LHCN-M2 (cell line): ENCODE data around the gene HMGB2. TPM values are rescaled to one million over a fixed set of nuclear protein-coding genes. Genes with fewer than 3 reads are reported as not detected.
A peak's percentile ranks its signal among the peaks of the same experiment; 100 is the strongest.

ENCODE experiments used
- DNase-seq: peaks from one replicate; pipeline ENCODE4 v3.0.0-alpha.2; 2012; ENCODE audit warnings: low read depth
- total RNA-seq: library from RNA; depleted of rRNA; stranded (reverse); fragments of >200 nt; gene quantifications from 2 replicates; pipeline ENCODE4 v1.2.3, GENCODE V29; 2014

Gene HMGB2
- total RNA-seq, 1 experiment from 2014 or later: 213 TPM

GRCh38 chr4:173334891-173335752 is 964 bp upstream of the HMGB2 start:
- peak; percentile 94 for DNase-seq

- DNase-seq: peak; percentile 37
Measured at GRCh38 chr4:173333658-173334084, 487 bp downstream of the HMGB2 start.

- no peak for DNase-seq
Measured at GRCh38 chr4:173332963-173333657, 1.0 kb downstream of the HMGB2 start.

- peak; percentile 41 for DNase-seq
Measured at GRCh38 chr4:173332021-173332487, 2.1 kb downstream of the HMGB2 start.

- no peak for DNase-seq
Measured at GRCh38 chr4:173330590-173330989, 3.6 kb downstream of the HMGB2 start.

- DNase-seq: no peak
Measured at GRCh38 chr4:173328236-173328901, 5.8 kb downstream of the HMGB2 start.

- no peak for DNase-seq
Measured at GRCh38 chr4:173325007-173325736, 9.0 kb downstream of the HMGB2 start.

- DNase-seq: no peak
Measured at GRCh38 chr4:173319696-173320095, 14.5 kb downstream of the HMGB2 start.

GRCh38 chr4:173318648-173319211 is 15.4 kb downstream of the HMGB2 start:
- DNase-seq: peak; percentile 69

- DNase-seq: no peak
Measured at GRCh38 chr4:173318240-173318639, 15.9 kb downstream of the HMGB2 start.

- no peak for DNase-seq
Measured at GRCh38 chr4:173317004-173317403, 17.2 kb downstream of the HMGB2 start.

GRCh38 chr4:173316060-173316459 is 18.1 kb downstream of the HMGB2 start:
- no peak for DNase-seq

GRCh38 chr4:173314715-173315114 is 19.4 kb downstream of the HMGB2 start:
- DNase-seq: no peak

GRCh38 chr4:173311368-173311767 is 22.8 kb downstream of the HMGB2 start:
- DNase-seq: no peak

GRCh38 chr4:173307778-173308177 is 26.4 kb downstream of the HMGB2 start:
- DNase-seq: no peak

- DNase-seq: peak; percentile 69
Measured at GRCh38 chr4:173301518-173302201, 32.5 kb downstream of the HMGB2 start.

GRCh38 chr4:173294444-173294843 is 39.7 kb downstream of the HMGB2 start:
- DNase-seq: no peak

- no peak for DNase-seq
Measured at GRCh38 chr4:173293663-173294062, 40.5 kb downstream of the HMGB2 start.

GRCh38 chr4:173291899-173292298 is 42.3 kb downstream of the HMGB2 start:
- no peak for DNase-seq

- no peak for DNase-seq
Measured at GRCh38 chr4:173289353-173289727, 44.8 kb downstream of the HMGB2 start.
